HepG2 (cell line): ENCODE measurements around the gene MARCHF9. TPM values are rescaled to one million over a fixed set of nuclear protein-coding genes. Genes with fewer than 3 reads are reported as not detected.

Experiments
- CENPT ChIP-seq: sonication (generic); formaldehyde crosslinking; IDR thresholded peaks from 2 replicates; pipeline ENCODE4 v1.8.0; 2022; ENCODE audit warnings: low read depth, mild to moderate bottlenecking, moderate library complexity, missing genetic modification reagents
- DR1 ChIP-seq: sonication (generic); formaldehyde crosslinking; IDR thresholded peaks from 2 replicates; pipeline ENCODE4 v1.8.0; 2021; ENCODE audit warnings: mild to moderate bottlenecking, missing genetic modification reagents, inconsistent platforms
- ELF3 ChIP-seq: IDR thresholded peaks from 2 replicates; pipeline ENCODE4 v1.6.1; 2016; ENCODE audit warnings: missing genetic modification reagents, missing compliant biosample characterization
- HNRNPH1 ChIP-seq: fragments of 200-400 bp; formaldehyde crosslinking; optimal IDR thresholded peaks from 2 replicates; pipeline ENCODE3; 2017; ENCODE audit warnings: mild to moderate bottlenecking, low read depth, low read length
- NAIF1 ChIP-seq: sonication (generic); formaldehyde crosslinking; IDR thresholded peaks from 2 replicates; pipeline ENCODE4 v1.5.0; 2020; ENCODE audit warnings: mild to moderate bottlenecking, missing genetic modification reagents, borderline replicate concordance
- NCOA5 ChIP-seq: sonication (generic); formaldehyde crosslinking; IDR thresholded peaks from 2 replicates; pipeline ENCODE4 v1.4.0; 2020; ENCODE audit warnings: missing genetic modification reagents
- PRMT3 ChIP-seq: sonication (generic); formaldehyde crosslinking; IDR thresholded peaks from 2 replicates; pipeline ENCODE4 v1.8.1; 2022; ENCODE audit warnings: low read depth, mild to moderate bottlenecking, moderate library complexity, missing genetic modification reagents, borderline replicate concordance
- RXRA ChIP-seq: sonication (generic); formaldehyde crosslinking; IDR thresholded peaks from 2 replicates; pipeline ENCODE4 v1.5.1; 2020; ENCODE audit warnings: missing genetic modification reagents
- TARDBP ChIP-seq: sonication (generic); formaldehyde crosslinking; IDR thresholded peaks from 2 replicates; pipeline ENCODE4 v1.8.0; 2022; ENCODE audit warnings: mild to moderate bottlenecking, missing genetic modification reagents
- TCF7L2 ChIP-seq: IDR thresholded peaks from 2 replicates; pipeline ENCODE4 v1.6.1; 2011; ENCODE audit warnings: mild to moderate bottlenecking, low read depth, low read length, moderate library complexity
- TFDP2 ChIP-seq: sonication (generic); formaldehyde crosslinking; IDR thresholded peaks from 2 replicates; pipeline ENCODE4 v1.4.0; 2020; ENCODE audit warnings: missing genetic modification reagents
- ZBTB25 ChIP-seq: IDR thresholded peaks from 2 replicates; pipeline ENCODE4 v1.6.1; 2018; ENCODE audit warnings: missing genetic modification reagents
- ZFP36 ChIP-seq: fragments of 150-350 bp; IDR thresholded peaks from 2 replicates; pipeline ENCODE4 v1.6.1; 2018; ENCODE audit warnings: borderline replicate concordance, low read length, low read depth; ENCODE audit not compliant: partially characterized antibody
- ZFX ChIP-seq: sonication (generic); formaldehyde crosslinking; IDR thresholded peaks from 2 replicates; pipeline ENCODE4 v1.4.0; 2020; ENCODE audit warnings: mild to moderate bottlenecking, low read depth, missing genetic modification reagents, moderate library complexity
- ZHX2 ChIP-seq, 2 experiments: sonication (generic) in 1 of 2; formaldehyde crosslinking in 1 of 2; IDR thresholded peaks; 2 replicates each; pipeline versions ENCODE4 v1.6.1 to v1.9.0; 2014 to 2022; ENCODE audit warnings: antibody characterized with exemption in 1 of 2, borderline replicate concordance in 1 of 2, inconsistent platforms in 1 of 2, low read depth in 1 of 2, missing genetic modification reagents in 1 of 2
- ZNF468 ChIP-seq: sonication (generic); formaldehyde crosslinking; IDR thresholded peaks from 2 replicates; pipeline ENCODE4 v1.8.0; 2022; ENCODE audit warnings: mild to moderate bottlenecking, moderate library complexity, missing genetic modification reagents
- ZNF776 ChIP-seq: sonication (generic); formaldehyde crosslinking; IDR thresholded peaks from 2 replicates; pipeline ENCODE4 v1.4.0; 2020; ENCODE audit warnings: mild to moderate bottlenecking, missing genetic modification reagents
- ZNF777 ChIP-seq: sonication (generic); formaldehyde crosslinking; IDR thresholded peaks from 2 replicates; pipeline ENCODE4 v1.4.0; 2020; ENCODE audit warnings: missing genetic modification reagents
- ZSCAN30 ChIP-seq: sonication (generic); formaldehyde crosslinking; IDR thresholded peaks from 2 replicates; pipeline ENCODE4 v1.5.0; 2020; ENCODE audit warnings: mild to moderate bottlenecking, missing genetic modification reagents
- polyA plus RNA-seq, 8 experiments: library from polyadenylated mRNA; depleted of rRNA in 3 of 8; stranded (reverse) in 7 of 8; unstranded in 1 of 8; fragments of >200 nt; fragmentation: Illumina TruSeq in 4 of 8; extraction: Trizol in 4 of 8; gene quantifications; 2 replicates each; pipeline versions ENCODE4 v1.2.1 to v1.2.3, GENCODE V29; 2011 to 2016; ENCODE audit warnings: low read depth in 4 of 8, missing spikeins in 1 of 8, mixed read lengths in 1 of 8; ENCODE audit not compliant: insufficient read depth in 1 of 8
- total RNA-seq, 5 experiments: library from RNA; depleted of rRNA; stranded (reverse); fragments of >200 nt; fragmentation: Illumina TruSeq; extraction: Trizol; gene quantifications; 2 replicates each; pipeline ENCODE4 v1.2.3, GENCODE V29; 2016; ENCODE audit warnings: low read depth in 1 of 5

Gene MARCHF9
- total and polyA plus RNA-seq, 2 of the 13 experiments (the other 11 are each of a cell fraction or from before 2014, with no cell fraction given), result 5.7 to 9.6 TPM

DNA sequence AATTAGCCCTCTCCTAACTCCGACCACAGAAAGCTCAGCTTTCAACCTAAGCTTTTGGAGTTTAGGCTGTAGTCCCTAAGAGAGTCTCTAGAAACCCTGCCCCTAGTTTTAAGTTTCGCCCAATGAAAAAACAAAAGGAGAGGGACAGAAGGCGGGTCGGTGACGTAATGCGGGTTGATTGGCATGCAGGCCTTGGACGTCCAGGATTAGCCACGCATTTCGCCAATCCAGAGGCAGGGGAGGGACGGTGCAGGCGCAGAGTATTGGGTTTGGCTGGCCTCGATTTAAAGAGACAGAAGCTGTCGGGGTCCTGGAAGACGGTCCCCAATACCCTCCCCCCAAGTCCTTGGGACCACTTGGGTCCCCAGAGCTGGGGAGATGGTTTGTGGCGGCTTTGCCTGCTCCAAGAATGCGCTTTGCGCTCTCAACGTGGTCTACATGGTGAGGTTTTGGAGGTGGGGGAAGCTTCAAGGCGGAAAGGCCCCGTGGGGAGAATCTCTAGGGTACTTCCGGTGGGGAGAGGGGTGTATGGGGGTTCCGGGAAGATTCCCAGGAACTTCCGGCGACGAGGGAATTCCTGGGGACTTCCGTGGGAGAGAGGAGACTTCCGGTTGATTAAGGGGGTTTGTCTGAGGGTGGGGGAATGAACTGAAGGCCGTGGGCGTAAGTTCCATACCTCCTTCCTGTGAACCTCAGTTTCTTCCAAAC, 10.0 kb upstream of the MARCHF9 start, which contains the start of gene TSPAN31 (continued):
- TF ChIP-seq ZHX2 (IDR thresholded peaks at IDR 0.05; ENCODE audit: low read depth) (no peak), ZHX2 (CRISPR knock-in tag; IDR thresholded peaks at IDR 0.05; ENCODE audit: borderline replicate concordance) (no peak), ELF3 (CRISPR knock-in tag) (no peak), TARDBP (no peak; the same call in 1 of the 2 replicates), ZSCAN30 (no peak), PRMT3 (CRISPR knock-in tag) (no peak), ZNF776 (peak; percentile 5; the same call in 1 of the 2 replicates), ZFX (CRISPR knock-in tag) (peak; percentile 77), NCOA5 (no peak), HNRNPH1 (peak; percentile 6), NAIF1 (CRISPR knock-in tag) (no peak), TCF7L2 (no peak), ZBTB25 (CRISPR knock-in tag) (no peak), CENPT (no peak), RXRA (CRISPR knock-in tag) (no peak), DR1 (CRISPR knock-in tag) (peak; percentile 71; the same call in 1 of the 2 replicates), ZFP36 (no peak), ZNF777 (CRISPR knock-in tag) (no peak), TFDP2 (CRISPR knock-in tag) (no peak), ZNF468 (no peak)
